SK-N-SH (cell line): ENCODE data around the gene NACAD. TPM values are rescaled to one million over a fixed set of nuclear protein-coding genes. Genes with fewer than 3 reads are reported as not detected.

Source experiments
- CTCF ChIA-PET: fragments of 300-600, 350-600 bp; formaldehyde crosslinking; extraction: SDS; loops from one replicate; lab custom pipeline; 2021; lab: Yijun Ruan, JAX
- POLR2A ChIA-PET: fragments of 350-600 bp; sonication (Branson Sonifier 250); formaldehyde crosslinking; extraction: SDS; loops from one replicate; lab custom pipeline; 2020; ENCODE audit warnings: antibody characterized with exemption, inconsistent platforms; lab: Yijun Ruan, JAX
- DNase-seq: peaks from one replicate; pipeline ENCODE4 v3.0.0; 2012
- H2AFZ ChIP-seq: fragments of 200-600 bp; sonication (generic); 2 replicates; pipeline ENCODE4 v1.8.1; 2016; ENCODE audit warnings: antibody characterized with exemption, mild to moderate bottlenecking, low read depth
- H3F3A ChIP-seq: fragments of 200-600 bp; sonication (generic); replicated peaks from 2 replicates; pipeline ENCODE3; 2016; ENCODE audit warnings: antibody characterized with exemption, mild to moderate bottlenecking; ENCODE audit not compliant: insufficient read depth
- H3K27ac ChIP-seq, 2 experiments: fragments of 200-500 bp in 1 of 2; fragments of 200-600 bp in 1 of 2; sonication (Bioruptor generic) in 1 of 2; sonication (generic), shearing (Covaris generic) in 1 of 2; 2 replicates each; pipeline versions ENCODE4 v1.5.1 to v1.6.1; 2014 to 2016; ENCODE audit warnings: low read depth in 2 of 2, inconsistent platforms in 1 of 2, low read length in 1 of 2, mild to moderate bottlenecking in 1 of 2, mixed read lengths in 1 of 2
- H3K27me3 ChIP-seq: fragments of 200-600 bp; sonication (generic), shearing (Covaris generic); 2 replicates; pipeline ENCODE4 v1.6.1; 2016; ENCODE audit warnings: mixed run types; ENCODE audit not compliant: insufficient read depth
- H3K36me3 ChIP-seq, 2 experiments: fragments of 200-500 bp in 1 of 2; fragments of 200-600 bp in 1 of 2; sonication (Bioruptor generic) in 1 of 2; sonication (generic) in 1 of 2; replicated peaks in 1 of 2; 2 replicates each; pipeline versions ENCODE3 to v1.5.1; 2014 to 2016; ENCODE audit warnings: low read length in 1 of 2, mild to moderate bottlenecking in 1 of 2; ENCODE audit not compliant: insufficient read depth in 2 of 2, control insufficient read depth in 1 of 2
- H3K4me1 ChIP-seq, 2 experiments: fragments of 200-500 bp in 1 of 2; fragments of 200-600 bp in 1 of 2; sonication (Bioruptor generic) in 1 of 2; sonication (generic), shearing (Covaris generic) in 1 of 2; 2 replicates each; pipeline versions ENCODE4 v1.5.1 to v1.6.1; 2014 to 2016; ENCODE audit warnings: low read depth in 1 of 2, low read length in 1 of 2, mixed run types in 1 of 2; ENCODE audit not compliant: insufficient read depth in 2 of 2, control insufficient read depth in 1 of 2
- H3K4me2 ChIP-seq: fragments of 200-600 bp; sonication (generic), shearing (Covaris generic); 2 replicates; pipeline ENCODE4 v1.6.1; 2017; ENCODE audit warnings: mixed run types
- H3K4me3 ChIP-seq, 2 experiments: fragments of 200-500 bp in 1 of 2; fragments of 200-600 bp in 1 of 2; sonication (Bioruptor generic) in 1 of 2; sonication (generic), shearing (Covaris generic) in 1 of 2; 2 replicates each; pipeline versions ENCODE4 v1.5.1 to v1.8.1; 2014 to 2016; ENCODE audit warnings: low read depth in 2 of 2, inconsistent platforms in 1 of 2, low read length in 1 of 2, mild to moderate bottlenecking in 1 of 2, mixed read lengths in 1 of 2, moderate library complexity in 1 of 2
- H3K79me2 ChIP-seq: fragments of 200-600 bp; sonication (generic); 2 replicates; pipeline ENCODE4 v1.8.1; 2017; ENCODE audit warnings: mild to moderate bottlenecking; ENCODE audit not compliant: insufficient read depth
- H3K9ac ChIP-seq: fragments of 200-600 bp; sonication (generic); 2 replicates; pipeline ENCODE4 v1.6.1; 2017; ENCODE audit warnings: mixed run types
- H3K9me2 ChIP-seq: fragments of 200-600 bp; sonication (generic); 2 replicates; pipeline ENCODE4 v1.6.1; 2017; ENCODE audit warnings: mixed run types
- H3K9me3 ChIP-seq: fragments of 200-600 bp; sonication (generic); 2 replicates; pipeline ENCODE4 v1.6.1; 2017; ENCODE audit warnings: mixed run types, mild to moderate bottlenecking, moderate library complexity
- H4K20me1 ChIP-seq: fragments of 200-600 bp; sonication (generic); 2 replicates; pipeline ENCODE4 v1.6.1; 2017; ENCODE audit warnings: mild to moderate bottlenecking, mixed run types; ENCODE audit not compliant: insufficient read depth
- CHD2 ChIP-seq: fragments of 150-350 bp; IDR thresholded peaks from 2 replicates; pipeline ENCODE4 v1.6.1; 2018; ENCODE audit warnings: low read length; ENCODE audit not compliant: partially characterized antibody
- EP300 ChIP-seq, 2 experiments: IDR thresholded peaks; 2 replicates each; pipeline versions ENCODE4 v1.4.0 to v1.6.1; 2012; ENCODE audit warnings: borderline replicate concordance in 1 of 2, low read depth in 1 of 2, low read length in 1 of 2
- FOXJ3 ChIP-seq: sonication (generic); formaldehyde crosslinking; IDR thresholded peaks from 2 replicates; pipeline ENCODE4 v1.5.1; 2020; ENCODE audit warnings: mild to moderate bottlenecking, missing genetic modification reagents
- GATA2 ChIP-seq: sonication (generic); formaldehyde crosslinking; IDR thresholded peaks from 2 replicates; pipeline ENCODE4 v1.5.0; 2020; ENCODE audit warnings: mild to moderate bottlenecking, missing genetic modification reagents
- MXI1 ChIP-seq: IDR thresholded peaks from 2 replicates; pipeline ENCODE4 v1.6.1; 2012; ENCODE audit warnings: mild to moderate bottlenecking, low read depth, low read length, improper control_type of control experiment
- RCOR1 ChIP-seq: fragments of 150-350 bp; IDR thresholded peaks from 2 replicates; pipeline ENCODE4 v1.6.1; 2017; ENCODE audit warnings: antibody characterized with exemption, low read length
- RXRA ChIP-seq: IDR thresholded peaks from 2 replicates; pipeline ENCODE4 v1.4.0; 2012; ENCODE audit warnings: low read depth, mild to moderate bottlenecking, borderline replicate concordance
- SIN3A ChIP-seq: IDR thresholded peaks from 2 replicates; pipeline ENCODE4 v1.6.1; 2012; ENCODE audit warnings: low read depth, mild to moderate bottlenecking, low read length, moderate library complexity, borderline replicate concordance
- YY1 ChIP-seq: IDR thresholded peaks from 2 replicates; pipeline ENCODE4 v1.4.0; 2012; ENCODE audit warnings: low read depth, mild to moderate bottlenecking
- WGBS: methylation state at CpG from one replicate; pipeline ENCODE4 v1.1.6; 2017; ENCODE audit warnings: low lambda C conversion rate; 5-methylcytosine and 5-hydroxymethylcytosine counted together
- polyA plus RNA-seq, 3 experiments: library from polyadenylated mRNA; depleted of rRNA; stranded (reverse); fragments of >200 nt; gene quantifications; 2 replicates each; pipeline ENCODE4 v1.2.3, GENCODE V29; 2012
- TF ChIP-seq, protein P1 (sequence below): fragments of 200-600 bp; sonication (generic); IDR thresholded peaks from 2 replicates; pipeline ENCODE4 v1.6.1; 2017; ENCODE audit warnings: antibody characterized with exemption, mild to moderate bottlenecking, moderate library complexity
- TF ChIP-seq, protein P2 (sequence below): IDR thresholded peaks from 2 replicates; pipeline ENCODE4 v1.6.1; 2012; ENCODE audit warnings: mild to moderate bottlenecking, low read depth, low read length, moderate library complexity
- TF ChIP-seq, protein P3 (sequence below): IDR thresholded peaks from 2 replicates; pipeline ENCODE4; 2012
- TF ChIP-seq, protein P4 (sequence below): IDR thresholded peaks from 2 replicates; pipeline ENCODE4 v1.4.0; 2012; ENCODE audit warnings: low read depth

Gene NACAD
- polyA plus RNA-seq, 1 of the 3 experiments (the other 2 are of a cell fraction): 2.8 TPM

- H3K9me3 ChIP-seq: no peaks in the 10 kb centered on the region
- no peaks in the 10 kb centered on the region for H3F3A ChIP-seq
- H3K4me1 ChIP-seq: peaks cover 0 to 35% of the 10 kb centered on the region in 2 experiments; a peak in 1 of 4 replicates
- no peaks in the 10 kb centered on the region for H3K9me2 ChIP-seq
- H3K4me2 ChIP-seq: no peak overlapping the region
- TF ChIP-seq SIN3A: no peak
- TF ChIP-seq, protein P1, sequence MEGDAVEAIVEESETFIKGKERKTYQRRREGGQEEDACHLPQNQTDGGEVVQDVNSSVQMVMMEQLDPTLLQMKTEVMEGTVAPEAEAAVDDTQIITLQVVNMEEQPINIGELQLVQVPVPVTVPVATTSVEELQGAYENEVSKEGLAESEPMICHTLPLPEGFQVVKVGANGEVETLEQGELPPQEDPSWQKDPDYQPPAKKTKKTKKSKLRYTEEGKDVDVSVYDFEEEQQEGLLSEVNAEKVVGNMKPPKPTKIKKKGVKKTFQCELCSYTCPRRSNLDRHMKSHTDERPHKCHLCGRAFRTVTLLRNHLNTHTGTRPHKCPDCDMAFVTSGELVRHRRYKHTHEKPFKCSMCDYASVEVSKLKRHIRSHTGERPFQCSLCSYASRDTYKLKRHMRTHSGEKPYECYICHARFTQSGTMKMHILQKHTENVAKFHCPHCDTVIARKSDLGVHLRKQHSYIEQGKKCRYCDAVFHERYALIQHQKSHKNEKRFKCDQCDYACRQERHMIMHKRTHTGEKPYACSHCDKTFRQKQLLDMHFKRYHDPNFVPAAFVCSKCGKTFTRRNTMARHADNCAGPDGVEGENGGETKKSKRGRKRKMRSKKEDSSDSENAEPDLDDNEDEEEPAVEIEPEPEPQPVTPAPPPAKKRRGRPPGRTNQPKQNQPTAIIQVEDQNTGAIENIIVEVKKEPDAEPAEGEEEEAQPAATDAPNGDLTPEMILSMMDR: peak; percentile 9; the same call in 1 of the 2 replicates
- H3K4me3 ChIP-seq: no peak overlapping the region
- POLR2A ChIA-PET: interaction anchor here (1.4 kb wide), 1 partner anchor 42 kb away, joined by 4 read pairs; the partner anchor contains the start of gene TBRG4
- no peaks in the 10 kb centered on the region for H3K27me3 ChIP-seq
- H4K20me1 ChIP-seq: peaks cover 5% of the 10 kb centered on the region
- no peak overlapping the region for H3K9ac ChIP-seq
- peaks cover 17% of the 10 kb centered on the region for H3K79me2 ChIP-seq
- H3K27ac ChIP-seq: no peak overlapping the region; a peak in 1 of 4 replicates
- H2AFZ ChIP-seq: no peak overlapping the region
- CTCF ChIA-PET: interaction anchor here (1.2 to 3.0 kb wide), 4 partner anchors 15 to 96 kb away, joined by 3 to 14 read pairs (median 5); no protein-coding TSS in a partner anchor
- peaks cover 21 to 60% of the 10 kb centered on the region in 2 experiments for H3K36me3 ChIP-seq
- WGBS: 94% methylated on average over 15 of the region's 15 CpGs
- DNase-seq: no peak
Measured at GRCh38 chr7:45069444-45070253, 19.1 kb downstream of the NACAD start.

DNA sequence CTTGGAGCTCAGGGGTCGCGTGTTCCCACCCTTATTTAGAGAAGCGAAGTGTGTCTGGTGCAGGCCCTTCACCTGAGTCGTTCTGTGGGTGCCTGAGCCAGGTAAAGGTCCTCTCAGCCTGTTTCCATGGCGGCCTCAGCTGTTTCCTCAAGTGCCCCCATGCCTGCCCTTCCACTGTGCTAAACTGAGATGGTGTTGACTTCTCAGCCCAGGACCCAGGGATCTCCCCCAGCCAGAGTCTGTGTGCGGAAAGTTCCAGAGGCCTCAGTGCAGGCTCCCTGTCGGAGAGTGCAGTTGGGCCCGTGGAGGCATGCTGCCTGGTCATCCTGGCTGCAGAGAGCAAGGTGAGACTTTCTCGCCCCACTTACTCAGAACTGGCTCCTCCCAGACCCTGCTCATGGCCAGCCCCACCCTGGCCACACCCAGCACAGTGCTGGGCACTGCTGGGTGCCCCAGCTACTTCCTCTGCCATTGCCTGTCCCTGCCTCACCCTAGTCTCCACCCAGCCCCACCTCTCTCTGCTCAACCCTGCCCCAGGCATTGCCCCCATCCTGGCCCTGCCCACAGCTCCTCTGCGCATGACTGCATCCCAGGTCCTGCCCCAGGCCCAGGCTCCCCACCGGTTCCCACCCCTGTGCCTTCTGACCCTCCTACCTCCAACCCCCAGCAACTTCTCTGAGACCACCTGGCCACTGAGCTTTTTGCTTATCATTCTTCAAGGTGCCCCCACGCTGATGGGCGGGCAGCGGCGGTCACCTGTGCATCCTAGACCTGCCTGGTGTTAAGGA, 20.3 kb downstream of the NACAD start:
- ChIA-PET POLR2A (interaction anchor here (0.9 to 1.2 kb wide), 2 partner anchors 21 to 67 kb away, joined by 3 to 4 read pairs; no protein-coding TSS in a partner anchor), CTCF (interaction anchor here (1.1 to 3.0 kb wide), 3 partner anchors 44 to 95 kb away, joined by 3 to 14 read pairs (median 5); no protein-coding TSS in a partner anchor)
- WGBS: 95% methylated on average over 15 of the region's 15 CpGs
- no peak for TF ChIP-seq FOXJ3 (CRISPR knock-in tag)
- no peak for TF ChIP-seq RXRA
- TF ChIP-seq, protein P2, sequence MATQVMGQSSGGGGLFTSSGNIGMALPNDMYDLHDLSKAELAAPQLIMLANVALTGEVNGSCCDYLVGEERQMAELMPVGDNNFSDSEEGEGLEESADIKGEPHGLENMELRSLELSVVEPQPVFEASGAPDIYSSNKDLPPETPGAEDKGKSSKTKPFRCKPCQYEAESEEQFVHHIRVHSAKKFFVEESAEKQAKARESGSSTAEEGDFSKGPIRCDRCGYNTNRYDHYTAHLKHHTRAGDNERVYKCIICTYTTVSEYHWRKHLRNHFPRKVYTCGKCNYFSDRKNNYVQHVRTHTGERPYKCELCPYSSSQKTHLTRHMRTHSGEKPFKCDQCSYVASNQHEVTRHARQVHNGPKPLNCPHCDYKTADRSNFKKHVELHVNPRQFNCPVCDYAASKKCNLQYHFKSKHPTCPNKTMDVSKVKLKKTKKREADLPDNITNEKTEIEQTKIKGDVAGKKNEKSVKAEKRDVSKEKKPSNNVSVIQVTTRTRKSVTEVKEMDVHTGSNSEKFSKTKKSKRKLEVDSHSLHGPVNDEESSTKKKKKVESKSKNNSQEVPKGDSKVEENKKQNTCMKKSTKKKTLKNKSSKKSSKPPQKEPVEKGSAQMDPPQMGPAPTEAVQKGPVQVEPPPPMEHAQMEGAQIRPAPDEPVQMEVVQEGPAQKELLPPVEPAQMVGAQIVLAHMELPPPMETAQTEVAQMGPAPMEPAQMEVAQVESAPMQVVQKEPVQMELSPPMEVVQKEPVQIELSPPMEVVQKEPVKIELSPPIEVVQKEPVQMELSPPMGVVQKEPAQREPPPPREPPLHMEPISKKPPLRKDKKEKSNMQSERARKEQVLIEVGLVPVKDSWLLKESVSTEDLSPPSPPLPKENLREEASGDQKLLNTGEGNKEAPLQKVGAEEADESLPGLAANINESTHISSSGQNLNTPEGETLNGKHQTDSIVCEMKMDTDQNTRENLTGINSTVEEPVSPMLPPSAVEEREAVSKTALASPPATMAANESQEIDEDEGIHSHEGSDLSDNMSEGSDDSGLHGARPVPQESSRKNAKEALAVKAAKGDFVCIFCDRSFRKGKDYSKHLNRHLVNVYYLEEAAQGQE: no peak
- TF ChIP-seq, protein P3, sequence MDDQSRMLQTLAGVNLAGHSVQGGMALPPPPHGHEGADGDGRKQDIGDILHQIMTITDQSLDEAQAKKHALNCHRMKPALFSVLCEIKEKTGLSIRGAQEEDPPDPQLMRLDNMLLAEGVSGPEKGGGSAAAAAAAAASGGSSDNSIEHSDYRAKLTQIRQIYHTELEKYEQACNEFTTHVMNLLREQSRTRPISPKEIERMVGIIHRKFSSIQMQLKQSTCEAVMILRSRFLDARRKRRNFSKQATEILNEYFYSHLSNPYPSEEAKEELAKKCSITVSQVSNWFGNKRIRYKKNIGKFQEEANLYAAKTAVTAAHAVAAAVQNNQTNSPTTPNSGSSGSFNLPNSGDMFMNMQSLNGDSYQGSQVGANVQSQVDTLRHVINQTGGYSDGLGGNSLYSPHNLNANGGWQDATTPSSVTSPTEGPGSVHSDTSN: no peak
- TF ChIP-seq YY1: no peak
- TF ChIP-seq SIN3A: no peak
- no peak for TF ChIP-seq EP300 (IDR thresholded peaks at IDR 0.05; ENCODE audit: borderline replicate concordance in 1 of 2, low read depth in 1 of 2, low read length in 1 of 2)
- TF ChIP-seq RCOR1: no peak
- TF ChIP-seq, protein P4, sequence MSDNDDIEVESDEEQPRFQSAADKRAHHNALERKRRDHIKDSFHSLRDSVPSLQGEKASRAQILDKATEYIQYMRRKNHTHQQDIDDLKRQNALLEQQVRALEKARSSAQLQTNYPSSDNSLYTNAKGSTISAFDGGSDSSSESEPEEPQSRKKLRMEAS: no peak
- no peak for TF ChIP-seq MXI1
- no peak for TF ChIP-seq CHD2
- TF ChIP-seq GATA2 (CRISPR knock-in tag): no peak

More for the DNA sequence above, 20.3 kb downstream of the NACAD start:
- no peak overlapping the region for H2AFZ ChIP-seq
- H3K27ac ChIP-seq: no peak overlapping the region
- no peaks in the 10 kb centered on the region for H3F3A ChIP-seq
- peaks cover 0 to 23% of the 10 kb centered on the region in 2 experiments; a peak in 1 of 4 replicates for H3K4me1 ChIP-seq
- no peak overlapping the region for H3K4me3 ChIP-seq
- H3K27me3 ChIP-seq: no peaks in the 10 kb centered on the region
- DNase-seq: no peak
- peaks cover 29% of the 10 kb centered on the region for H3K79me2 ChIP-seq
- no peaks in the 10 kb centered on the region for H3K9me2 ChIP-seq
- no peak overlapping the region for H3K4me2 ChIP-seq
- H3K9ac ChIP-seq: no peak overlapping the region
- H4K20me1 ChIP-seq: peaks cover 5% of the 10 kb centered on the region
- H3K36me3 ChIP-seq: peaks cover 30 to 58% of the 10 kb centered on the region in 2 experiments
- no peaks in the 10 kb centered on the region for H3K9me3 ChIP-seq
